ENCODE measurements around the gene ELAC2.

GRCh38 chr17:13008461-13008860 lies 9.4 kb downstream of the ELAC2 start:
- TF ChIP-seq CTCF (IDR thresholded peaks at IDR 0.05) (no peak), POLR2A (IDR thresholded peaks at IDR 0.05) (no peak), POLR2AphosphoS5 (IDR thresholded peaks at IDR 0.05) (no peak)
